WERI-Rb-1 (cell line): ENCODE results near the gene EBF3.

ENCODE experiments used
- DNase-seq: peaks from one replicate; pipeline ENCODE4 v3.0.0-alpha.2; 2020
- H3K27ac ChIP-seq: fragments of 250-450 bp; sonication (Bioruptor Pico); 2 replicates; pipeline ENCODE4 v1.5.1; 2020; ENCODE audit warnings: mild to moderate bottlenecking, moderate library complexity
- H3K27me3 ChIP-seq: fragments of 250-450 bp; sonication (Bioruptor Pico); 2 replicates; pipeline ENCODE4 v1.5.1; 2021; ENCODE audit warnings: mild to moderate bottlenecking, low read depth, moderate library complexity; ENCODE audit not compliant: insufficient read depth, severe bottlenecking
- H3K36me3 ChIP-seq: fragments of 250-450 bp; sonication (Bioruptor Pico); 2 replicates; pipeline ENCODE4 v1.5.1; 2020; ENCODE audit warnings: mild to moderate bottlenecking, moderate library complexity
- H3K4me3 ChIP-seq: 2 replicates; pipeline ENCODE4 v1.5.1; 2011; ENCODE audit warnings: low read depth, mild to moderate bottlenecking, control low read depth, low read length
- H3K9me3 ChIP-seq: fragments of 250-450 bp; sonication (Bioruptor Pico); 2 replicates; pipeline ENCODE4 v1.5.1; 2021; ENCODE audit warnings: mild to moderate bottlenecking, moderate library complexity; ENCODE audit not compliant: severe bottlenecking
- TF ChIP-seq, protein P1 (sequence below): IDR thresholded peaks from 2 replicates; pipeline ENCODE4 v1.5.1; 2011; ENCODE audit warnings: low read depth, mild to moderate bottlenecking, control low read depth, inconsistent platforms, low read length

The EBF3 gene

DNA sequence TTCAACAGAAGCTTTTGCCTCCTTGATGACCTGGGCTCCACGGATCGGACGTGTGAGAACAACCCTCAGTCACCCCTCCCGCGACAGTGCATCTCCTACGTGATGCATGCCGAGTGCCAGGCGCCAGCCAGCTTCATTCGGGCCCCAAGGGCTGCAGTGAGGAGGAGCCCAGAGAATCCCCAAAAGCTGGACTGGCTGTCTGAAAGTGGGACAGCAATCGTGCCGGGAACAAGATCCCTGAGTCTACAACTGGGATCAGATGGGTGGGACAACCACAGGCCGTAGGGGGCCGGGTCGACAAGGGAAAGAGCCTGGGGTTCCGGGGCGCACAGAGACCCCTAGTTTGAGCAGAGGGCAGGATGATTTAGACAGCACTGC, 27.2 kb downstream of the EBF3 start:
- no peak overlapping the region for H3K27ac ChIP-seq
- no peaks in the 10 kb centered on the region for H3K36me3 ChIP-seq
- TF ChIP-seq, protein P1, sequence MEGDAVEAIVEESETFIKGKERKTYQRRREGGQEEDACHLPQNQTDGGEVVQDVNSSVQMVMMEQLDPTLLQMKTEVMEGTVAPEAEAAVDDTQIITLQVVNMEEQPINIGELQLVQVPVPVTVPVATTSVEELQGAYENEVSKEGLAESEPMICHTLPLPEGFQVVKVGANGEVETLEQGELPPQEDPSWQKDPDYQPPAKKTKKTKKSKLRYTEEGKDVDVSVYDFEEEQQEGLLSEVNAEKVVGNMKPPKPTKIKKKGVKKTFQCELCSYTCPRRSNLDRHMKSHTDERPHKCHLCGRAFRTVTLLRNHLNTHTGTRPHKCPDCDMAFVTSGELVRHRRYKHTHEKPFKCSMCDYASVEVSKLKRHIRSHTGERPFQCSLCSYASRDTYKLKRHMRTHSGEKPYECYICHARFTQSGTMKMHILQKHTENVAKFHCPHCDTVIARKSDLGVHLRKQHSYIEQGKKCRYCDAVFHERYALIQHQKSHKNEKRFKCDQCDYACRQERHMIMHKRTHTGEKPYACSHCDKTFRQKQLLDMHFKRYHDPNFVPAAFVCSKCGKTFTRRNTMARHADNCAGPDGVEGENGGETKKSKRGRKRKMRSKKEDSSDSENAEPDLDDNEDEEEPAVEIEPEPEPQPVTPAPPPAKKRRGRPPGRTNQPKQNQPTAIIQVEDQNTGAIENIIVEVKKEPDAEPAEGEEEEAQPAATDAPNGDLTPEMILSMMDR: no peak
- H3K27me3 ChIP-seq: no peaks in the 10 kb centered on the region
- no peak for DNase-seq
- H3K9me3 ChIP-seq: no peaks in the 10 kb centered on the region
- H3K4me3 ChIP-seq: no peak overlapping the region

DNA sequence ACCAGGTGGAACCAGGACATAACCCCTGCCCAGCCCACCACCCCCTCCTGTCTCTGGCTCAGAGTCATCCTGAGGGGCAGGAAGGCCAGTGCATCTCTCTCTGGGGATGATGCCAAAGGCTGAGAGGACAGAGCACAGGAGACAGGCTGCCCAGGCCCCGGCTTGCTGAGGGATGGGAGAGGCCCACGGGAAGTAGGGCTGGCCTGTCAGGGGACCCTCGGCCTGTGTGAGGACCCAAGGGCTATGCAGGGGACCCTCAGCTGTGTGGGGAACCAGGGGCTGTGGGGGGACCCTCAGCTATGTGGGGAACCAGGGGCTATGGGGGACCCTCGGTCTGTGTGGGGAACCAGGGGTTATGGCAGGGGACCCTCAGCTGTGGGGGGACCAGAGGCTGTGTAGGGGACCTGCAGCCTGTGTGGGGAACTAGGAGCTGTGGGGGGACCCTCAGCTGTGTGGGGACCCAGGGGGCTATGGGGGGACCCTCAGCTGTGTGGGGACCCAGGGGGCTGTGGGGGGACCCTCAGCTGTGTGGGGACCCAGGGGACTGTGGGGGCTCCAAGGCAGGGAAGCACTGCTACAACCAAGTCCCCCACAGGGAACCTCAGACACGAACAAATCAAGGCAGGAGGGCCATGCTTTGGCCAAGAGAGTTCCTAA, 27.7 kb downstream of the EBF3 start:
- Histone ChIP-seq H3K36me3 (no peaks in the 10 kb centered on the region), H3K27ac (no peak overlapping the region), H3K27me3 (no peaks in the 10 kb centered on the region), H3K9me3 (no peaks in the 10 kb centered on the region), H3K4me3 (no peak overlapping the region)
- TF ChIP-seq, protein P1: no peak
- DNase-seq: no peak

DNA sequence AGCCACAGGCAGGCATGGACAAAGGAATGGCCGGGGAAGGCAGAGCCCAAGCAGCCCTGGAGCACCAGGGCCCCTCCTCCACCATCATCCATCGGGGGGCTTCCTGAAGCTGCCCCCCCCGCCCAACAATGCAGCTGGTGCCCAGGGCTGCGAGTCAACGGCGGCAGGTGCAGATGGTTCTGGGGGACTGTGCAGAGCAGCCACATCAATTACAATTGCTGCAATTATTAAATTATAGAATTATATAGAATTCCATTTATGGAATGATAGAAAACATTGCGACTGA, 28.3 kb downstream of the EBF3 start:
- H3K4me3 ChIP-seq: no peak overlapping the region
- no peaks in the 10 kb centered on the region for H3K36me3 ChIP-seq
- no peaks in the 10 kb centered on the region for H3K9me3 ChIP-seq
- no peak for DNase-seq
- H3K27me3 ChIP-seq: no peaks in the 10 kb centered on the region
- H3K27ac ChIP-seq: no peak overlapping the region
- TF ChIP-seq, protein P1: no peak

DNA sequence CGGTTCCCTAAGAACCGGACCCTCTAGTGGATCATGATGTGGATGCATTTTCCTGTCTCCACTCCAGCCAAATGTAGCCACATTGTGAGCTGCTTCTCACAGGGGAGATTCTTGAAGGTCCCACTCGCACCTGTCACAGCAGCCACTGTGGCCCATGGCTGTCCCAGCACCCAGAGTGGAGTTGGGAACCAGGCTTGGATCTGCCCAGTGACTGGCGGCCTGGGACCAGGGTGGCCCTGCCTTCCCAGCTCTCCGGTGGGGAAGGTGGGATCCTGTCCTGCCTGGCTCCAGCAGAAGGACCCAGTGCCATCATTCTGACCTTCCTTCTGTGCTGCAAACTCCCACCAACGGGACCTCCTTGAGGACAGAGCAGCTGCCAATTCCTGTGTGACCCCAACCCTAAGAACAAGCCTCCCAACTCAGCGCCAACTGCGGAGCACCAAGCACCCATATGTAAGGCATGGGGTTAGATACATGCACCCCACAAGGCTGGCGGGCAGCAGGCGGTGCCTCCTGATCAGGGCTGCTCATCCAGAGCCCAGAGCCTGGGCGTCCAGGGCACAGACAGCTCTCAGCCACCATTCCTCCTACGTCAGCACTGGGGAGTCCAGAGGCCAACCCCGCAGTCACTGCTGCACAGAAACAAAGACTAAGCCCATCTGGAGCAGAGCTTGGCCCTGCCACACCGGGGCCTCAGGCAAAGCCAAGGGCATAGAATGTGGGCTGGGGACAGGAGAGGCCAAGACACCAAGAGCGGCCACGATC, 28.8 kb downstream of the EBF3 start:
- H3K27ac ChIP-seq: no peak overlapping the region

DNA sequence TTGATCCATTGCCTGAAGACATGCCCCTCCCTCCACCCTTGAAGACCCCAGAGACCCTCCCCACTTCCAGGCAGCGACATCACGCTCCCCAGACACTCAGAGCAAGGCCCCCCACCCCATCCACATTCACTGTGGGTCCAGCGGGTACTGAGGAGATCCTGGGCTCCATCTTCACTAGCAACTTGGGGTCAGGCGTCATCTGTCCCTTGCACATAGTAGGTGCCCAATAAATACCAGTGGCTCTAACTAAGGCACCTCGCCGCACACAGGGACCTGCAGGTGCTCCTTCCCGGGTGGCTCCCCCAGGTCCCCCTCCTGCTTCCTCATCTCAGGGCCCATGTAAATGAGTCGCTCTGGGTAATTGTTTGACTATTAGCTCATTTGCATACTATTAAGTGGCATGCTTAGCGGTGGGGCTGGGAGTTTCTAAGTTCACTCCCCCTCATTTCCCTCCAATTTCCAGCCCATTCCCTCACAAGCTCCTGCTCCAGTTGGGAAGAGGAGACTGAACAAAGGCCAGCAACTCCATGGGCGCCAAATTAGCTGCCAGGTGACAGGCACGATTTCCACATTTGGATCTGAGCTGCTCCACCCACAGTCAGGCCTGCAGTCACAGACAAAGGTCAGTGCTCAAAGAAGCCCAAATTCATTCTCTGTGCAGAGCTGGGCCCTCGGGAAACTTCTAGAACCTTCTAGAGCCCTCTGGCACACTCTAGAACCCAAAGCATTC, 29.7 kb downstream of the EBF3 start:
- TF ChIP-seq, protein P1: no peak
- no peaks in the 10 kb centered on the region for H3K9me3 ChIP-seq
- H3K27me3 ChIP-seq: no peaks in the 10 kb centered on the region
- no peaks in the 10 kb centered on the region for H3K36me3 ChIP-seq
- H3K4me3 ChIP-seq: no peak overlapping the region
- no peak overlapping the region for H3K27ac ChIP-seq
- DNase-seq: no peak

More for the DNA sequence above, 28.8 kb downstream of the EBF3 start:
- DNase-seq: no peak
- no peaks in the 10 kb centered on the region for H3K9me3 ChIP-seq
- no peaks in the 10 kb centered on the region for H3K36me3 ChIP-seq
- TF ChIP-seq, protein P1: no peak
- no peak overlapping the region for H3K4me3 ChIP-seq
- H3K27me3 ChIP-seq: no peaks in the 10 kb centered on the region
